ENCODE results near the gene ARHGAP10.

DNA sequence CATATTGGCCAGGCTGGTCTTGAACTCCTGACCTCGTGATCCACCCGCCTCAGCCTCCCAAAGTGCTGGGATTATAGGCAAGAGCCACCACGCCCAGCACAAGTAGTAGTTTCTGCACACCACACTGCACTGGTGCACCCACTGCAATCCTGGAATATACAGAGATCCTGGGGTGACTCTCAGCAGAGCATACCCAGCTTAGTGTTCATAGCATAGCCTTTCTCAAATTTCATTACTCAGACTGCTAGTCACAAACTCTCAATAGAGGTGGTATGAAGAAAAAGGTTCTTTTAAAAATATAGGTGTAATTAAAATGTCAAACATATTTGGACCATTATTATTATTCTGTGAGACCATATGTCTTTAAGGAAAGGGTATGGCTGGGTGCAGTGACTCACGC lies 6.2 kb upstream of the ARHGAP10 start:
- TF ChIP-seq, protein P1, sequence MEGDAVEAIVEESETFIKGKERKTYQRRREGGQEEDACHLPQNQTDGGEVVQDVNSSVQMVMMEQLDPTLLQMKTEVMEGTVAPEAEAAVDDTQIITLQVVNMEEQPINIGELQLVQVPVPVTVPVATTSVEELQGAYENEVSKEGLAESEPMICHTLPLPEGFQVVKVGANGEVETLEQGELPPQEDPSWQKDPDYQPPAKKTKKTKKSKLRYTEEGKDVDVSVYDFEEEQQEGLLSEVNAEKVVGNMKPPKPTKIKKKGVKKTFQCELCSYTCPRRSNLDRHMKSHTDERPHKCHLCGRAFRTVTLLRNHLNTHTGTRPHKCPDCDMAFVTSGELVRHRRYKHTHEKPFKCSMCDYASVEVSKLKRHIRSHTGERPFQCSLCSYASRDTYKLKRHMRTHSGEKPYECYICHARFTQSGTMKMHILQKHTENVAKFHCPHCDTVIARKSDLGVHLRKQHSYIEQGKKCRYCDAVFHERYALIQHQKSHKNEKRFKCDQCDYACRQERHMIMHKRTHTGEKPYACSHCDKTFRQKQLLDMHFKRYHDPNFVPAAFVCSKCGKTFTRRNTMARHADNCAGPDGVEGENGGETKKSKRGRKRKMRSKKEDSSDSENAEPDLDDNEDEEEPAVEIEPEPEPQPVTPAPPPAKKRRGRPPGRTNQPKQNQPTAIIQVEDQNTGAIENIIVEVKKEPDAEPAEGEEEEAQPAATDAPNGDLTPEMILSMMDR (IDR thresholded peaks at IDR 0.05; ENCODE audit: borderline replicate concordance, extremely low read depth, low read length, poor library complexity, severe bottlenecking) = no peak
- no peak for TF ChIP-seq EZH2 (IDR thresholded peaks at IDR 0.05; ENCODE audit: borderline replicate concordance, low read depth, low read length, severe bottlenecking)

All from DND-41 (cell line).